GM21381 (cell line): ENCODE measurements around the gene BANK1.

Experiments used
- ATAC-seq: cut with Tn5 transposase; IDR thresholded peaks from one replicate; pipeline ENCODE4 v1.9.1; 2021; ENCODE audit warnings: mild to moderate bottlenecking, moderate library complexity; ENCODE audit not compliant: unreplicated experiment

BANK1 gene

GRCh38 chr4:102105983-102106382, 315.5 kb downstream of the BANK1 start:
- ATAC-seq = no peak

DNA sequence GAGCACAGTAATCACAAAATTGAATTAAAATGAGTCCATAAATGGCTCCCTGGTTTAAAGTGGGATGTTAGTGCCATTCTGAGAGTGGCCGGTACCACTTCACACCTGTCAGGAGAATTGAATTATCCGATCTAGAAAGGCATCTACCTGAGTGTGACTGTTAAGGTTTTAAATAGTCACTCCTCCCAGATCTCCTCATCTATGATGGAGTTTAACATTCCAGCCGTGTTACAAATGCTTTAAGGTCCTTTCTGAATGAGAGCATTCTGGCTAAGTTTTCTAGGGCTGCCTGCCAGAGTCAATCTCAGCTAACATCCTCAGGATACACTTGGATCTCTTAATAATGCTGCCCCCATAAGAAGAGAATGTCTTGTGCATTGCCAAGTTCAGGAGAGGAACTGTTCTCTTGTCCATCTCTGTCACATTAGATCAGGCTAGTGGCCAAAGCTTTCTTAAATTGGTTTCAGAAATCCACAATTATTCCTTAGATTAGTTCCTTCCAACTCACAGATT, 323.6 kb downstream of the BANK1 start:
- no peak for ATAC-seq

DNA sequence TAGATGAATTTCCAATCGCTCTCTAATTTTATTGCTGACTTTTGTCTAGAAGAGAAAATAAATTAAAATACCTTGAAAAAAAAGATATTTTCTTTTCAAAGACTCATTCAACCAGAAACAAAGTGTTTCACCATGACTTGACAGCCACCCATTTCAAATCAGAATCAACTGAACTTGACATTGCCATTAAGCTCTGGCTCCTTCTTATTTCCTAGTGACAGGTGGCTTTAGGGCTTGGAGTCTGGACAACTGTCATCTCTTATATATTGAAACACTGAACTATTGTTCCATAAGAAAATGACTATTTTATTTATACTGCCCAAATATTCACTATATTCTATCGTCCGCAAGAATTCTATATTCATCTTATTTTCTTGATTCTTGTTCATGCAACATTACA, 325.6 kb downstream of the BANK1 start:
- no peak for ATAC-seq

- no peak for ATAC-seq
These were observed 330.3 kb downstream of the BANK1 start for GRCh38 chr4:102120846-102121245.
